Glomerular visceral epithelial cell (primary cell): Measurements from ENCODE around the gene PRAMEF18.
"Not testable (repeated sequence)": the region's sequence is repeated elsewhere in the genome, so short reads cannot be mapped to it uniquely, and the experiment has no call there.

Source experiments
- DNase-seq: peaks from one replicate; pipeline ENCODE4 v3.0.0-alpha.2; 2016; ENCODE audit errors: extremely low spot score

PRAMEF18 gene

GRCh38 chr1:13201309-13201708, 24.6 kb downstream of the PRAMEF18 start, which contains the start of gene PRAMEF13:
TSS of gene PRAMEF13 (minus strand) at chr1:13201409. CDS start at chr1:13199589, 1,820 bp downstream.
- DNase-seq, result not testable (repeated sequence)
